HG03039 (cell line): ENCODE data around the gene OCIAD1.
A peak's percentile ranks its signal among the peaks of the same experiment; 100 is the strongest.
"Not testable (repeated sequence)": the region's sequence is repeated elsewhere in the genome, so short reads cannot be mapped to it uniquely, and the experiment has no call there.

Experiments used
- ATAC-seq: cut with Tn5 transposase; IDR thresholded peaks from one replicate; pipeline ENCODE4 v1.9.1; 2021; ENCODE audit warnings: mild to moderate bottlenecking, moderate library complexity; ENCODE audit not compliant: unreplicated experiment

The OCIAD1 gene

GRCh38 chr4:48830706-48831531 is at the start of gene OCIAD1:
OCIAD1 (plus strand) TSS chr4:48831088; CDS start chr4:48832625, 1,537 bp downstream.
- peak; percentile 98 for ATAC-seq

GRCh38 chr4:48781968-48782367 is 48.9 kb upstream of the OCIAD1 start:
- no peak for ATAC-seq

GRCh38 chr4:48785302-48785701 is 45.6 kb upstream of the OCIAD1 start:
- no peak for ATAC-seq

GRCh38 chr4:48786549-48786948 is 44.3 kb upstream of the OCIAD1 start:
- no peak for ATAC-seq

- ATAC-seq, result no peak
Observed at GRCh38 chr4:48787056-48787455, 43.8 kb upstream of the OCIAD1 start.

- ATAC-seq, result no peak
Observed at GRCh38 chr4:48790561-48790960, 40.3 kb upstream of the OCIAD1 start.

GRCh38 chr4:48791313-48791712 is 39.6 kb upstream of the OCIAD1 start:
- no peak for ATAC-seq

- ATAC-seq, result no peak
Observed at GRCh38 chr4:48792348-48793006, 38.4 kb upstream of the OCIAD1 start.

GRCh38 chr4:48795108-48795507 is 35.8 kb upstream of the OCIAD1 start:
- ATAC-seq, result no peak

- no peak for ATAC-seq
Observed at GRCh38 chr4:48796191-48796926, 34.5 kb upstream of the OCIAD1 start.

- no peak for ATAC-seq
Observed at GRCh38 chr4:48796927-48797679, 33.8 kb upstream of the OCIAD1 start.

GRCh38 chr4:48798117-48798516 is 32.8 kb upstream of the OCIAD1 start:
- ATAC-seq, result no peak

- no peak for ATAC-seq
Observed at GRCh38 chr4:48799157-48799556, 31.7 kb upstream of the OCIAD1 start.

GRCh38 chr4:48800155-48800554 is 30.7 kb upstream of the OCIAD1 start:
- not testable (repeated sequence) for ATAC-seq

- ATAC-seq, result no peak
Observed at GRCh38 chr4:48801016-48801715, 29.7 kb upstream of the OCIAD1 start.

GRCh38 chr4:48804584-48805301 is 26.1 kb upstream of the OCIAD1 start:
- no peak for ATAC-seq

GRCh38 chr4:48812866-48813265 is 18.0 kb upstream of the OCIAD1 start:
- no peak for ATAC-seq

- peak; percentile 77 for ATAC-seq
Observed at GRCh38 chr4:48813964-48814363, 16.9 kb upstream of the OCIAD1 start.

- ATAC-seq, result no peak
Observed at GRCh38 chr4:48815483-48815882, 15.4 kb upstream of the OCIAD1 start.

GRCh38 chr4:48816297-48816696 is 14.6 kb upstream of the OCIAD1 start:
- not testable (repeated sequence) for ATAC-seq
